GM18511 (cell line): ENCODE measurements around the gene UBXN6.

Source experiments
- ATAC-seq: cut with Tn5 transposase; IDR thresholded peaks from one replicate; pipeline ENCODE4 v1.9.1; 2021; ENCODE audit warnings: mild to moderate bottlenecking, moderate library complexity; ENCODE audit not compliant: unreplicated experiment

The UBXN6 gene

GRCh38 chr19:4443188-4443587 lies 14.4 kb downstream of the UBXN6 start:
- no peak for ATAC-seq

- no peak for ATAC-seq
Measured at GRCh38 chr19:4442819-4443146, 14.8 kb downstream of the UBXN6 start.

- no peak for ATAC-seq
Measured at GRCh38 chr19:4441994-4442818, 15.4 kb downstream of the UBXN6 start.

- ATAC-seq = no peak
Measured at GRCh38 chr19:4439243-4439642, 18.4 kb downstream of the UBXN6 start.

GRCh38 chr19:4437103-4437502 lies 20.5 kb downstream of the UBXN6 start:
- no peak for ATAC-seq

GRCh38 chr19:4436231-4436630 lies 21.4 kb downstream of the UBXN6 start:
- no peak for ATAC-seq

- no peak for ATAC-seq
Measured at GRCh38 chr19:4434391-4434790, 23.2 kb downstream of the UBXN6 start.

- no peak for ATAC-seq
Measured at GRCh38 chr19:4432918-4433506, 24.6 kb downstream of the UBXN6 start.

- ATAC-seq = no peak
Measured at GRCh38 chr19:4431808-4432674, 25.6 kb downstream of the UBXN6 start.

GRCh38 chr19:4431296-4431695 lies 26.3 kb downstream of the UBXN6 start:
- no peak for ATAC-seq

GRCh38 chr19:4430760-4431159 lies 26.8 kb downstream of the UBXN6 start:
- no peak for ATAC-seq

- no peak for ATAC-seq
Measured at GRCh38 chr19:4429771-4430171, 27.8 kb downstream of the UBXN6 start.

- ATAC-seq = no peak
Measured at GRCh38 chr19:4429256-4429655, 28.3 kb downstream of the UBXN6 start.

GRCh38 chr19:4428326-4428975 lies 29.1 kb downstream of the UBXN6 start:
- ATAC-seq = no peak

- no peak for ATAC-seq
Measured at GRCh38 chr19:4425537-4425936, 32.1 kb downstream of the UBXN6 start.

- no peak for ATAC-seq
Measured at GRCh38 chr19:4423416-4424126, 34.0 kb downstream of the UBXN6 start.

GRCh38 chr19:4416268-4416667 lies 41.3 kb downstream of the UBXN6 start:
- no peak for ATAC-seq

- ATAC-seq = no peak
Measured at GRCh38 chr19:4415352-4415751, 42.2 kb downstream of the UBXN6 start.

- ATAC-seq = no peak
Measured at GRCh38 chr19:4414800-4415321, 42.7 kb downstream of the UBXN6 start.

- ATAC-seq = no peak
Measured at GRCh38 chr19:4414144-4414799, 43.3 kb downstream of the UBXN6 start.
